Measurements from ENCODE around the gene APMAP. TPM values are rescaled to one million over a fixed set of nuclear protein-coding genes. Genes with fewer than 3 reads are reported as not detected.

APMAP gene
- total and polyA plus RNA-seq, 9 of the 15 experiments (the other 6 are each of a cell fraction or from before 2014, with no cell fraction given): 6.7 to 18.2 (median 14.4) TPM

DNA sequence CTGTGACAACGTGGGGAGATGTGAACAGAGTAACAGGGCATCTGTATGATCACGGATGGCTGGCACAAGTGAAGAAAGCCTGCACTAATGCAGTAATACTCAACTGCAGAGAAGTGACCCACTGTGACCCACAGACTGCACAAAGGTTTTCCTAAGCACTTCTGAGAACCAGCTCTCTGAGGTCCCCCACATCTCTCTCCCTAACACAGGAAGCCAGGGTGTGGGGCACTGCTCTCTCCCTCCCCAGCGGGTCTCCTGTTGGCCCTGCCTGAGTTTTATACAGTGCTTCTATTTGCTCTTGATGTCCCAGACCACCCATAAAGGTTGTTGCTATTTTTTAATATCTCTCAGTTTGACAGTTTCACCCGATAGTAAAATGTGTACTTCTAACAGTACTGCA, 11.3 kb downstream of the APMAP start:
- in situ Hi-C loops (cut with MboI) (no loop called here), intact Hi-C loops (cut with micrococcal nuclease) (no loop called here)

More for the DNA sequence above, 11.3 kb downstream of the APMAP start:
- Histone ChIP-seq H3K27ac (ENCODE audit: extremely low read depth, low read depth, low read length) (no peak overlapping the region), H3K9me1 (ENCODE audit: control insufficient read depth, insufficient read depth, low read length) (no peaks in the 10 kb centered on the region), H4K20me1 (replicated peaks; ENCODE audit: control insufficient read depth, insufficient read depth, low read length) (no peaks in the 10 kb centered on the region), H2AFZ (ENCODE audit: low read depth, low read length) (no peak overlapping the region), H3K79me2 (ENCODE audit: control insufficient read depth, insufficient read depth, low read length) (peaks cover 3% of the 10 kb centered on the region; the same call in 2 of the 3 replicates), H3K4me2 (ENCODE audit: insufficient read depth, low read length) (no peak overlapping the region), H3K4me1 (replicated peaks in 1 of 2; ENCODE audit: control insufficient read depth in 2 of 2, insufficient read depth in 2 of 2, low read length in 2 of 2) (no peaks in the 10 kb centered on the region), H3K27me3 (ENCODE audit: control insufficient read depth in 2 of 2, insufficient read depth in 2 of 2, low read length in 2 of 2) (no peaks in the 10 kb centered on the region), H3K9ac (ENCODE audit: insufficient read depth in 1 of 2, low read depth in 2 of 2, low read length in 2 of 2) (no peak overlapping the region), H3K4me3 (no peak overlapping the region), H3K9me3 (replicated peaks; ENCODE audit: control insufficient read depth, insufficient read depth, low read depth, low read length) (no peaks in the 10 kb centered on the region), H3K36me3 (ENCODE audit: control insufficient read depth, insufficient read depth, low read length) (peaks cover 38% of the 10 kb centered on the region; the same call in 2 of the 3 replicates)
- ChIA-PET POLR2A (no interaction called here), CTCF (ENCODE audit: low intra/inter-chr PET ratio) (no interaction called here)
- BruUV-seq (replicated peaks): no TSS peak
- 77% methylated on average over 4 of the region's 4 CpGs for WGBS (ENCODE audit: insufficient coverage, low coverage, missing lambda C conversion rate)
- TF ChIP-seq MAFK (IDR thresholded peaks at IDR 0.05; ENCODE audit: low read length) (no peak), BCOR (IDR thresholded peaks at IDR 0.05) (no peak), ZNF778 (CRISPR knock-in tag; IDR thresholded peaks at IDR 0.05) (no peak), KDM5B (IDR thresholded peaks at IDR 0.05; ENCODE audit: insufficient replicate concordance, low read depth, low read length) (no peak), NCOA2 (IDR thresholded peaks at IDR 0.05; ENCODE audit: partially characterized antibody in 2 of 2) (no peak), TAF15 (IDR thresholded peaks at IDR 0.05; ENCODE audit: low read depth, low read length) (no peak), KAT2B (IDR thresholded peaks at IDR 0.05; ENCODE audit: low read depth, low read length) (no peak), ZNF324 (CRISPR knock-in tag; IDR thresholded peaks at IDR 0.05) (no peak)
- TF ChIP-seq, protein P1, sequence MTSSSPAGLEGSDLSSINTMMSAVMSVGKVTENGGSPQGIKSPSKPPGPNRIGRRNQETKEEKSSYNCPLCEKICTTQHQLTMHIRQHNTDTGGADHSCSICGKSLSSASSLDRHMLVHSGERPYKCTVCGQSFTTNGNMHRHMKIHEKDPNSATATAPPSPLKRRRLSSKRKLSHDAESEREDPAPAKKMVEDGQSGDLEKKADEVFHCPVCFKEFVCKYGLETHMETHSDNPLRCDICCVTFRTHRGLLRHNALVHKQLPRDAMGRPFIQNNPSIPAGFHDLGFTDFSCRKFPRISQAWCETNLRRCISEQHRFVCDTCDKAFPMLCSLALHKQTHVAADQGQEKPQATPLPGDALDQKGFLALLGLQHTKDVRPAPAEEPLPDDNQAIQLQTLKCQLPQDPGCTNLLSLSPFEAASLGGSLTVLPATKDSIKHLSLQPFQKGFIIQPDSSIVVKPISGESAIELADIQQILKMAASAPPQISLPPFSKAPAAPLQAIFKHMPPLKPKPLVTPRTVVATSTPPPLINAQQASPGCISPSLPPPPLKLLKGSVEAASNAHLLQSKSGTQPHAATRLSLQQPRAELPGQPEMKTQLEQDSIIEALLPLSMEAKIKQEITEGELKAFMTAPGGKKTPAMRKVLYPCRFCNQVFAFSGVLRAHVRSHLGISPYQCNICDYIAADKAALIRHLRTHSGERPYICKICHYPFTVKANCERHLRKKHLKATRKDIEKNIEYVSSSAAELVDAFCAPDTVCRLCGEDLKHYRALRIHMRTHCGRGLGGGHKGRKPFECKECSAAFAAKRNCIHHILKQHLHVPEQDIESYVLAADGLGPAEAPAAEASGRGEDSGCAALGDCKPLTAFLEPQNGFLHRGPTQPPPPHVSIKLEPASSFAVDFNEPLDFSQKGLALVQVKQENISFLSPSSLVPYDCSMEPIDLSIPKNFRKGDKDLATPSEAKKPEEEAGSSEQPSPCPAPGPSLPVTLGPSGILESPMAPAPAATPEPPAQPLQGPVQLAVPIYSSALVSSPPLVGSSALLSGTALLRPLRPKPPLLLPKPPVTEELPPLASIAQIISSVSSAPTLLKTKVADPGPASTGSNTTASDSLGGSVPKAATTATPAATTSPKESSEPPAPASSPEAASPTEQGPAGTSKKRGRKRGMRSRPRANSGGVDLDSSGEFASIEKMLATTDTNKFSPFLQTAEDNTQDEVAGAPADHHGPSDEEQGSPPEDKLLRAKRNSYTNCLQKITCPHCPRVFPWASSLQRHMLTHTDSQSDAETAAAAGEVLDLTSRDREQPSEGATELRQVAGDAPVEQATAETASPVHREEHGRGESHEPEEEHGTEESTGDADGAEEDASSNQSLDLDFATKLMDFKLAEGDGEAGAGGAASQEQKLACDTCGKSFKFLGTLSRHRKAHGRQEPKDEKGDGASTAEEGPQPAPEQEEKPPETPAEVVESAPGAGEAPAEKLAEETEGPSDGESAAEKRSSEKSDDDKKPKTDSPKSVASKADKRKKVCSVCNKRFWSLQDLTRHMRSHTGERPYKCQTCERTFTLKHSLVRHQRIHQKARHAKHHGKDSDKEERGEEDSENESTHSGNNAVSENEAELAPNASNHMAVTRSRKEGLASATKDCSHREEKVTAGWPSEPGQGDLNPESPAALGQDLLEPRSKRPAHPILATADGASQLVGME (CRISPR knock-in tag; IDR thresholded peaks at IDR 0.05): no peak
- FAIRE-seq: no peak
- no peak for DNase-seq (ENCODE audit: extremely low read depth in 1 of 4, low spot score in 3 of 4)
- no peak for ATAC-seq

Data from K562 (cell line).